ENCODE measurements around the gene LRCH3.

Gene LRCH3

GRCh38 chr3:197800379-197800778 is 9.3 kb downstream of the LRCH3 start:
- no peak for TF ChIP-seq CTCF (IDR thresholded peaks at IDR 0.05; ENCODE audit: low read depth, low read length)
- DNase-seq (ENCODE audit: extremely low read depth, low read depth) = no peak

- peak; percentile 32 for TF ChIP-seq CTCF (IDR thresholded peaks at IDR 0.05; ENCODE audit: low read depth, low read length)
- DNase-seq (ENCODE audit: extremely low read depth, low read depth) = no peak
Observed at GRCh38 chr3:197801891-197802778, 11.1 kb downstream of the LRCH3 start.

GRCh38 chr3:197802779-197803459 is 11.9 kb downstream of the LRCH3 start:
- no peak for DNase-seq (ENCODE audit: extremely low read depth, low read depth)
- peak; percentile 8 for TF ChIP-seq CTCF (IDR thresholded peaks at IDR 0.05; ENCODE audit: low read depth, low read length)

GRCh38 chr3:197804511-197804910 is 13.5 kb downstream of the LRCH3 start:
- no peak for TF ChIP-seq CTCF (IDR thresholded peaks at IDR 0.05; ENCODE audit: low read depth, low read length)
- DNase-seq (ENCODE audit: extremely low read depth, low read depth) = no peak

GRCh38 chr3:197807969-197808587 is 17.0 kb downstream of the LRCH3 start:
- no peak for TF ChIP-seq CTCF (IDR thresholded peaks at IDR 0.05; ENCODE audit: low read depth, low read length)
- no peak for DNase-seq (ENCODE audit: extremely low read depth, low read depth)

- TF ChIP-seq CTCF (IDR thresholded peaks at IDR 0.05; ENCODE audit: low read depth, low read length) = no peak
- no peak for DNase-seq (ENCODE audit: extremely low read depth, low read depth)
Observed at GRCh38 chr3:197809356-197810020, 18.4 kb downstream of the LRCH3 start.

Measured in AG09319 (cell line).